Measurements from ENCODE around the gene TGFA. TPM values are rescaled to one million over a fixed set of nuclear protein-coding genes. Genes with fewer than 3 reads are reported as not detected.

The TGFA gene
- total and polyA plus RNA-seq, 2 donors from 2014 or later = 8.3 to 30.8 TPM

GRCh38 chr2:70526126-70526525 lies 27.5 kb downstream of the TGFA start:
- no peak overlapping the region for H3K4me3 ChIP-seq (ENCODE audit: low read length in 3 of 3)
- no peaks in the 10 kb centered on the region for H3K27me3 ChIP-seq (ENCODE audit: control insufficient read depth, insufficient read depth, low read length)
- H3K9me3 ChIP-seq (ENCODE audit: control insufficient read depth in 2 of 3, insufficient read depth in 1 of 3, low read length in 3 of 3) = no peaks in the 10 kb centered on the region
- H3K4me1 ChIP-seq (ENCODE audit: control insufficient read depth in 2 of 3, insufficient read depth in 2 of 3, low read depth in 1 of 3, low read length in 3 of 3) = peaks cover 0 to 35% (median 22%) of the 10 kb centered on the region in 3 donors
- FAIRE-seq (no peak), DNase-seq (no peak)
- no peak overlapping the region for H3K9ac ChIP-seq (ENCODE audit: low read length in 3 of 3)
- no peak overlapping the region for H3K27ac ChIP-seq (ENCODE audit: low read depth in 2 of 2, low read length in 2 of 2)
- no peak for TF ChIP-seq CTCF (IDR thresholded peaks at IDR 0.05; ENCODE audit: borderline replicate concordance, extremely low read depth, insufficient read depth)
- no peaks in the 10 kb centered on the region for H3K36me3 ChIP-seq (ENCODE audit: control insufficient read depth in 2 of 3, insufficient read depth in 3 of 3, low read length in 3 of 3)
- intact Hi-C loops (cut with DNase I) = no loop called here

GRCh38 chr2:70525032-70525431 lies 28.6 kb downstream of the TGFA start:
- peak overlapping the region; percentile 85 to 88 for H3K27ac ChIP-seq (ENCODE audit: low read depth in 2 of 2, low read length in 2 of 2)
- no peaks in the 10 kb centered on the region for H3K9me3 ChIP-seq (ENCODE audit: control insufficient read depth in 2 of 3, insufficient read depth in 1 of 3, low read length in 3 of 3)
- DNase-seq = no peak
- no peak overlapping the region for H3K4me3 ChIP-seq (ENCODE audit: low read length in 3 of 3)
- FAIRE-seq = no peak
- intact Hi-C loops (cut with DNase I) = no loop called here
- peaks cover 0 to 35% (median 25%) of the 10 kb centered on the region in 3 donors for H3K4me1 ChIP-seq (ENCODE audit: control insufficient read depth in 2 of 3, insufficient read depth in 2 of 3, low read depth in 1 of 3, low read length in 3 of 3)
- peak overlapping the region in 1 of 3 donors; percentile 35 for H3K9ac ChIP-seq (ENCODE audit: low read length in 3 of 3)
- no peaks in the 10 kb centered on the region for H3K36me3 ChIP-seq (ENCODE audit: control insufficient read depth in 2 of 3, insufficient read depth in 3 of 3, low read length in 3 of 3)
- no peak for TF ChIP-seq CTCF (IDR thresholded peaks at IDR 0.05; ENCODE audit: borderline replicate concordance, extremely low read depth, insufficient read depth)
- H3K27me3 ChIP-seq (ENCODE audit: control insufficient read depth, insufficient read depth, low read length) = no peaks in the 10 kb centered on the region

- H3K9me3 ChIP-seq (ENCODE audit: control insufficient read depth in 2 of 3, insufficient read depth in 1 of 3, low read length in 3 of 3) = no peaks in the 10 kb centered on the region
These were observed 29.3 kb downstream of the TGFA start for GRCh38 chr2:70523996-70524965.

More at GRCh38 chr2:70523996-70524965, 29.3 kb downstream of the TGFA start:
- peaks cover 0 to 35% (median 25%) of the 10 kb centered on the region in 3 donors for H3K4me1 ChIP-seq (ENCODE audit: control insufficient read depth in 2 of 3, insufficient read depth in 2 of 3, low read depth in 1 of 3, low read length in 3 of 3)
- intact Hi-C loops (cut with DNase I) = no loop called here
- FAIRE-seq (no peak), DNase-seq (peak in 4 of 5 donors; percentile 41 to 93 (median 58))
- H3K27me3 ChIP-seq (ENCODE audit: control insufficient read depth, insufficient read depth, low read length) = no peaks in the 10 kb centered on the region
- H3K36me3 ChIP-seq (ENCODE audit: control insufficient read depth in 2 of 3, insufficient read depth in 3 of 3, low read length in 3 of 3) = no peaks in the 10 kb centered on the region
- no peak for TF ChIP-seq CTCF (IDR thresholded peaks at IDR 0.05; ENCODE audit: borderline replicate concordance, extremely low read depth, insufficient read depth)
- H3K4me3 ChIP-seq (ENCODE audit: low read length in 3 of 3) = no peak overlapping the region
- peak overlapping the region; percentile 85 to 88 for H3K27ac ChIP-seq (ENCODE audit: low read depth in 2 of 2, low read length in 2 of 2)
- peak overlapping the region in 1 of 3 donors; percentile 35 for H3K9ac ChIP-seq (ENCODE audit: low read length in 3 of 3)

All from kidney (tissue), 14 donors.